ENCODE data around the gene SLC25A39. TPM values are rescaled to one million over a fixed set of nuclear protein-coding genes. Genes with fewer than 3 reads are reported as not detected.
A peak's percentile ranks its signal among the peaks of the same experiment; 100 is the strongest.

The SLC25A39 gene
- total and polyA plus RNA-seq, 9 of the 15 experiments (the other 6 are each of a cell fraction or from before 2014, with no cell fraction given) = 4.8 to 267 (median 140) TPM

DNA sequence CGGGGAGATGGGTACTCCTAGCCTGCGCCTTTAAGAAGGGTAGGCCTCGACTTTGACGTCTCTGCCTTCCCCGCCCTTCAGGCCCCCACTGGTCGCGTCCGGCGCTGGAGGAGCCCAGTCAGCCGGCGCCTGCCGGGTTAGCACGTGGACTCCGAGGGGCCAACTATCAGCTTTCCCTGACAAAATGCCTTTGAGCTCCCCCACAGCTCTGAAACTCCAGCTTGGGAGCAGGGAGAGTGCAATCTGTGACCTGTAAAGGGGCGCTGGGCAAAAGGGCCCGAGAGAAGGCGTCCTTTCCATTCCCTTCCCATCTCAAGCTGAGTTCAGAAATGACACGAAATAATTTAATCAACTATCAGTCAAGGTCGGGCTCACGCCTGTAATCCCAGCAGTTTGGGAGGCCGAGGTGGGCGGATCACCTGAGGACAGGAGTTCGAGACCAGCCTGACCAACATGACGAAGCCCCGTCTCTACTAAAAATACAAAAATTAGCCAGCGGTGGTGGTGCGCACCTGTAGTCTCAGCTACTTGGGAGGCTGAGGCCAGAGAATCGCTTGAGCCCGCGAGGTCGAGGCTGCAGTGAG is 2.3 kb upstream of the SLC25A39 start (continued):
- TF ChIP-seq CTBP1 (IDR thresholded peaks at IDR 0.05; ENCODE audit: borderline replicate concordance) = peak; percentile 58; the same call in 1 of the 2 replicates
- TF ChIP-seq, protein P1, sequence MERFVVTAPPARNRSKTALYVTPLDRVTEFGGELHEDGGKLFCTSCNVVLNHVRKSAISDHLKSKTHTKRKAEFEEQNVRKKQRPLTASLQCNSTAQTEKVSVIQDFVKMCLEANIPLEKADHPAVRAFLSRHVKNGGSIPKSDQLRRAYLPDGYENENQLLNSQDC (CRISPR knock-in tag; IDR thresholded peaks at IDR 0.05) = no peak
- no peak for TF ChIP-seq POLR2AphosphoS2 (IDR thresholded peaks at IDR 0.05; ENCODE audit: low read length)
- TF ChIP-seq ZNF217 (CRISPR knock-in tag; IDR thresholded peaks at IDR 0.05) = no peak
- TF ChIP-seq, protein P2, sequence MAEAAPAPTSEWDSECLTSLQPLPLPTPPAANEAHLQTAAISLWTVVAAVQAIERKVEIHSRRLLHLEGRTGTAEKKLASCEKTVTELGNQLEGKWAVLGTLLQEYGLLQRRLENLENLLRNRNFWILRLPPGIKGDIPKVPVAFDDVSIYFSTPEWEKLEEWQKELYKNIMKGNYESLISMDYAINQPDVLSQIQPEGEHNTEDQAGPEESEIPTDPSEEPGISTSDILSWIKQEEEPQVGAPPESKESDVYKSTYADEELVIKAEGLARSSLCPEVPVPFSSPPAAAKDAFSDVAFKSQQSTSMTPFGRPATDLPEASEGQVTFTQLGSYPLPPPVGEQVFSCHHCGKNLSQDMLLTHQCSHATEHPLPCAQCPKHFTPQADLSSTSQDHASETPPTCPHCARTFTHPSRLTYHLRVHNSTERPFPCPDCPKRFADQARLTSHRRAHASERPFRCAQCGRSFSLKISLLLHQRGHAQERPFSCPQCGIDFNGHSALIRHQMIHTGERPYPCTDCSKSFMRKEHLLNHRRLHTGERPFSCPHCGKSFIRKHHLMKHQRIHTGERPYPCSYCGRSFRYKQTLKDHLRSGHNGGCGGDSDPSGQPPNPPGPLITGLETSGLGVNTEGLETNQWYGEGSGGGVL (CRISPR knock-in tag; IDR thresholded peaks at IDR 0.05) = no peak
- TF ChIP-seq, protein P3, sequence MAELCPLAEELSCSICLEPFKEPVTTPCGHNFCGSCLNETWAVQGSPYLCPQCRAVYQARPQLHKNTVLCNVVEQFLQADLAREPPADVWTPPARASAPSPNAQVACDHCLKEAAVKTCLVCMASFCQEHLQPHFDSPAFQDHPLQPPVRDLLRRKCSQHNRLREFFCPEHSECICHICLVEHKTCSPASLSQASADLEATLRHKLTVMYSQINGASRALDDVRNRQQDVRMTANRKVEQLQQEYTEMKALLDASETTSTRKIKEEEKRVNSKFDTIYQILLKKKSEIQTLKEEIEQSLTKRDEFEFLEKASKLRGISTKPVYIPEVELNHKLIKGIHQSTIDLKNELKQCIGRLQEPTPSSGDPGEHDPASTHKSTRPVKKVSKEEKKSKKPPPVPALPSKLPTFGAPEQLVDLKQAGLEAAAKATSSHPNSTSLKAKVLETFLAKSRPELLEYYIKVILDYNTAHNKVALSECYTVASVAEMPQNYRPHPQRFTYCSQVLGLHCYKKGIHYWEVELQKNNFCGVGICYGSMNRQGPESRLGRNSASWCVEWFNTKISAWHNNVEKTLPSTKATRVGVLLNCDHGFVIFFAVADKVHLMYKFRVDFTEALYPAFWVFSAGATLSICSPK (IDR thresholded peaks at IDR 0.05; ENCODE audit: borderline replicate concordance) = no peak
- no peak for TF ChIP-seq RUNX1 (IDR thresholded peaks at IDR 0.05; ENCODE audit: low read depth)
- TF ChIP-seq MEIS2 (IDR thresholded peaks at IDR 0.05; ENCODE audit: partially characterized antibody) = no peak
- TF ChIP-seq ZNF41 (CRISPR knock-in tag; conservative IDR thresholded peaks at IDR 0.05) = no peak
- no peak for TF ChIP-seq HNRNPH1 (optimal IDR thresholded peaks at IDR 0.05; ENCODE audit: low read depth, low read length)
- TF ChIP-seq, protein P4, sequence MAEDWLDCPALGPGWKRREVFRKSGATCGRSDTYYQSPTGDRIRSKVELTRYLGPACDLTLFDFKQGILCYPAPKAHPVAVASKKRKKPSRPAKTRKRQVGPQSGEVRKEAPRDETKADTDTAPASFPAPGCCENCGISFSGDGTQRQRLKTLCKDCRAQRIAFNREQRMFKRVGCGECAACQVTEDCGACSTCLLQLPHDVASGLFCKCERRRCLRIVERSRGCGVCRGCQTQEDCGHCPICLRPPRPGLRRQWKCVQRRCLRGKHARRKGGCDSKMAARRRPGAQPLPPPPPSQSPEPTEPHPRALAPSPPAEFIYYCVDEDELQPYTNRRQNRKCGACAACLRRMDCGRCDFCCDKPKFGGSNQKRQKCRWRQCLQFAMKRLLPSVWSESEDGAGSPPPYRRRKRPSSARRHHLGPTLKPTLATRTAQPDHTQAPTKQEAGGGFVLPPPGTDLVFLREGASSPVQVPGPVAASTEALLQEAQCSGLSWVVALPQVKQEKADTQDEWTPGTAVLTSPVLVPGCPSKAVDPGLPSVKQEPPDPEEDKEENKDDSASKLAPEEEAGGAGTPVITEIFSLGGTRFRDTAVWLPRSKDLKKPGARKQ (CRISPR knock-in tag; IDR thresholded peaks at IDR 0.05) = no peak
- TF ChIP-seq CBX3 (IDR thresholded peaks at IDR 0.05; ENCODE audit: borderline replicate concordance in 1 of 2, low read length in 2 of 2) = peak in 1 of 2 experiments; percentile 61; a peak in 2 of 3 replicates
- no peak for TF ChIP-seq ZNF140 (CRISPR knock-in tag; IDR thresholded peaks at IDR 0.05)
- TF ChIP-seq SREBF2 (CRISPR knock-in tag; IDR thresholded peaks at IDR 0.05) = no peak
- 0 out of 2 replicates have a peak, but pooled peaks have one; percentile 4 for TF ChIP-seq CBX5 (IDR thresholded peaks at IDR 0.05; ENCODE audit: borderline replicate concordance, low read depth)
- TF ChIP-seq, protein P5, sequence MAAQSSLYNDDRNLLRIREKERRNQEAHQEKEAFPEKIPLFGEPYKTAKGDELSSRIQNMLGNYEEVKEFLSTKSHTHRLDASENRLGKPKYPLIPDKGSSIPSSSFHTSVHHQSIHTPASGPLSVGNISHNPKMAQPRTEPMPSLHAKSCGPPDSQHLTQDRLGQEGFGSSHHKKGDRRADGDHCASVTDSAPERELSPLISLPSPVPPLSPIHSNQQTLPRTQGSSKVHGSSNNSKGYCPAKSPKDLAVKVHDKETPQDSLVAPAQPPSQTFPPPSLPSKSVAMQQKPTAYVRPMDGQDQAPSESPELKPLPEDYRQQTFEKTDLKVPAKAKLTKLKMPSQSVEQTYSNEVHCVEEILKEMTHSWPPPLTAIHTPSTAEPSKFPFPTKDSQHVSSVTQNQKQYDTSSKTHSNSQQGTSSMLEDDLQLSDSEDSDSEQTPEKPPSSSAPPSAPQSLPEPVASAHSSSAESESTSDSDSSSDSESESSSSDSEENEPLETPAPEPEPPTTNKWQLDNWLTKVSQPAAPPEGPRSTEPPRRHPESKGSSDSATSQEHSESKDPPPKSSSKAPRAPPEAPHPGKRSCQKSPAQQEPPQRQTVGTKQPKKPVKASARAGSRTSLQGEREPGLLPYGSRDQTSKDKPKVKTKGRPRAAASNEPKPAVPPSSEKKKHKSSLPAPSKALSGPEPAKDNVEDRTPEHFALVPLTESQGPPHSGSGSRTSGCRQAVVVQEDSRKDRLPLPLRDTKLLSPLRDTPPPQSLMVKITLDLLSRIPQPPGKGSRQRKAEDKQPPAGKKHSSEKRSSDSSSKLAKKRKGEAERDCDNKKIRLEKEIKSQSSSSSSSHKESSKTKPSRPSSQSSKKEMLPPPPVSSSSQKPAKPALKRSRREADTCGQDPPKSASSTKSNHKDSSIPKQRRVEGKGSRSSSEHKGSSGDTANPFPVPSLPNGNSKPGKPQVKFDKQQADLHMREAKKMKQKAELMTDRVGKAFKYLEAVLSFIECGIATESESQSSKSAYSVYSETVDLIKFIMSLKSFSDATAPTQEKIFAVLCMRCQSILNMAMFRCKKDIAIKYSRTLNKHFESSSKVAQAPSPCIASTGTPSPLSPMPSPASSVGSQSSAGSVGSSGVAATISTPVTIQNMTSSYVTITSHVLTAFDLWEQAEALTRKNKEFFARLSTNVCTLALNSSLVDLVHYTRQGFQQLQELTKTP (IDR thresholded peaks at IDR 0.05; ENCODE audit: low read depth in 1 of 2, partially characterized antibody in 2 of 2) = no peak
- no peak for TF ChIP-seq NCOR1 (IDR thresholded peaks at IDR 0.05)
